Astrocyte (in vitro differentiated cells and primary cell): ENCODE measurements around the gene PIK3C2B.

Experiments used
- EZH2 ChIP-seq: IDR thresholded peaks from 2 replicates; pipeline ENCODE4 v1.6.1; 2012; ENCODE audit warnings: mild to moderate bottlenecking, low read length, inconsistent platforms; ENCODE audit not compliant: insufficient read depth
- TF ChIP-seq, protein P1 (sequence below): IDR thresholded peaks from 2 replicates; pipeline ENCODE4 v1.5.1; 2011; ENCODE audit warnings: low read depth, mild to moderate bottlenecking, inconsistent platforms, low read length, moderate library complexity; ENCODE audit not compliant: insufficient read depth

DNA sequence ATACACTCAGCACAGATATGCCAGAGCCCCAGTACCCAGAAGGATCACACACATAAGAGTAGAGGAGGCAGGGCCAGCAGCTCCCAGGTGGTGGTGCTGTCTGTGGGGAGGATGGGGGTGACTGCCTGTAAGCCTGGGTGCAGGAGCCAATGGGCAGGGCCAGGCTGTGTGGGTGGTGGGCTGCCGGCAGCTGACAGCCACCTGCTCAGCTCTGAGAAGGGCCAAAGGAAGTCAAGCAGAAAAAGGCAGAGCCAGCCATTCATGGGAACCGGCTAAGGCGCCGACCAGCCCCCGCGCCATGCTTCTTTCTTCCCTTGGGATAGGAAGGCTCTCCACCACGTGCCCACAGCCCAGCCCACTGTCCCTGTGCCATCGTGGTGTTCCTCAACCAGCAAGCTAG is 14.1 kb downstream of the PIK3C2B start:
- TF ChIP-seq, protein P1, sequence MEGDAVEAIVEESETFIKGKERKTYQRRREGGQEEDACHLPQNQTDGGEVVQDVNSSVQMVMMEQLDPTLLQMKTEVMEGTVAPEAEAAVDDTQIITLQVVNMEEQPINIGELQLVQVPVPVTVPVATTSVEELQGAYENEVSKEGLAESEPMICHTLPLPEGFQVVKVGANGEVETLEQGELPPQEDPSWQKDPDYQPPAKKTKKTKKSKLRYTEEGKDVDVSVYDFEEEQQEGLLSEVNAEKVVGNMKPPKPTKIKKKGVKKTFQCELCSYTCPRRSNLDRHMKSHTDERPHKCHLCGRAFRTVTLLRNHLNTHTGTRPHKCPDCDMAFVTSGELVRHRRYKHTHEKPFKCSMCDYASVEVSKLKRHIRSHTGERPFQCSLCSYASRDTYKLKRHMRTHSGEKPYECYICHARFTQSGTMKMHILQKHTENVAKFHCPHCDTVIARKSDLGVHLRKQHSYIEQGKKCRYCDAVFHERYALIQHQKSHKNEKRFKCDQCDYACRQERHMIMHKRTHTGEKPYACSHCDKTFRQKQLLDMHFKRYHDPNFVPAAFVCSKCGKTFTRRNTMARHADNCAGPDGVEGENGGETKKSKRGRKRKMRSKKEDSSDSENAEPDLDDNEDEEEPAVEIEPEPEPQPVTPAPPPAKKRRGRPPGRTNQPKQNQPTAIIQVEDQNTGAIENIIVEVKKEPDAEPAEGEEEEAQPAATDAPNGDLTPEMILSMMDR = no peak
- no peak for TF ChIP-seq EZH2
